NCI-H526 (cell line): Measurements from ENCODE around the gene PTX3.

Experiments
- DNase-seq, 2 experiments: peaks; one replicate each; lab custom pipeline; 2025; lab: John Stamatoyannopoulos, UW

PTX3 gene

DNA sequence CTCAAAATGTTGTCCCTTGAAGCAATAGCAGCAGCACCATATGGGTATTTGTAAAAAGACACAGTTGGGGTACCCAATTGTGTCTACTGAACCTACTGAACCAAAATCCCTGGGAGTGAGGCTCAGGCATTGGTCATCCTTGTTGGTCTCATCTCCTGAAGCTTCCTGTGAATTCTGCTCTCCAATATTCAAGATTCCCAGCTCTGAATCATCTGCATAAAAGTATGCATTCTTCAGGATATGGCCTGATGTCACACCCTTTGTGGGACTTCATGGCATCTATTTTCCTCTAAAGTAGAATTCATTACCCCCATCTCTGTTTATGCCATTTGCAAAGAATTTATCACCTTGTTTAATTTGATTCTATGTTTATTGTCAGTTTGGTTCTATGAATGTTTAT is 13.3 kb upstream of the PTX3 start:
- no peak for DNase-seq

DNA sequence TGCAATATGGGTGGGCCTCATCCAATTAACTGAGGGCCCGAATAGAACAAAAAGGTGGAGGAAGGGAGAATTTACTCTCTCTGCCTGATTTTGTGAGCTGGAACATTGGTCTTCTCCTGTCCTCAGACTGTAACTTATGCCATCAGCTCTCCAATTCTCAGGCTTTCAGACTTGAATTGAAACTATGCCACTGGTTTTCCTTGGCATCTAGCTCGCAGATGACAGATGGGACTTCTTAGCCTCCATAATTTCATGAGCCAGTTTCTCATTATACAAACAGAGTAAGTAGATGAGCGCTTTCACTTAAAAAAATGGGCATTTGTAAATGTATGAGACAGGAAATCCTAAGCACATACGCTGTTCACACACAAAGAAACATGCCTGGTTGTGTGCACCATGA is 8.7 kb upstream of the PTX3 start:
- DNase-seq = no peak

DNA sequence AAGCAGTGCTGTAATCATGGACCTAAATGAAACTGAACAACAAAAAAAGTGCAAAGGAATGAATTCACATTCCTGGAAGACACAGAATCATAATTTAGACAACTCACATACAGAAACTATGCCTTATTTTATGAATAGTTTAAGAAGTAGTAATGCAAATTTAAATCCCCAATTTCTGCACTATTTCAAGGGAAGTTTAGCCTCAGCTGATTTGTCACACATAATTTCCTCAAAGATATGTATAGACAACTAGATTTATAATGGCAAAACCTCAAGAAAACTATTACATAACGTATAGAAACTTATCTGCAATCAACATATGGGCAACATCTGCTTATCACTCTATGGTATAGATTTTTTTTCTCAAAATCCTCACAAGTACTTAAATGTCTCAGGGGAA is 7.8 kb upstream of the PTX3 start:
- DNase-seq = no peak

DNA sequence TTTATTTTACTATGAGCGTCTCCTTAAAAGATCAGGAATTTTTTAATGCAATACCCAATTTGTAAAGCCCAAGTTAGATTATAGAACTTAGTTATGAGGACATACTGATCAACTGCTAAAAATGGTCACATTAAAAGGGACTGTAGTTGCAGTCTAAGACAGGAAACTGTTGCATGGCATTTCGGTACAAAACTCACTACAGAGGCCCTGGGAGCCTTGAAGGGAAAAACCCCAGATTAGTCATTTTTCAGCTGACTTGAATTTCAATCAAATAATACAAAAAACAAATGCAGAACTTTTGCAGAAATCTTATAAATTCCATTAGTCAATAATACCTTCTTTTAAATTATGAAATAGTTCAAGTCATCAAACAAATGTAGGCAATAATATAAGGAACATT is 6.9 kb upstream of the PTX3 start:
- no peak for DNase-seq

DNA sequence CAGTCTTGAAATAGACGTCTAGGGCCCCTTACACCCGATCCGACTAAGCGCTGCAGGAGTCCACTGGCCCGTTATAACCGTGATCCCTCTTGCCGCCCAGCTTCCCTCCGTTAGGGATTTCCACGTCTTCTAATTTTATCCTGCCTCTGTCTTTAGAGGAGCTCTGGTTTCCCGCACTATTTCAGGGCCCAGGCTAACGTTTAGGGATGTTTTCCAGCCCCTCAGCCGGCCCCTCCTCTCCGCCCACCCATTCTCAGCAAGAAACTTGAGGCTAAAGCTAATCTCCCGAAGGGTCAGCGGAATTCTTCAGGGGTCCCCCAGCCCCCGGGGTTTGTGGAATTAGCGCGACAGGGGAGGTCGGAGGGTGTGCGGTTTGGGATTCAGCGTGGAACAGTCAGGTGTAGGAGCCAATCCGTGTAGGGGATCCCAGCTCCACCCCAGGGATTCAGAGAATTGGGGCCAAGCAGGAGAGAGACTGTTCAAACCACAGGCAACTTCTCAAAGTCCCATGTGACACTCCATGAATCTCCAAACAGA is 1.6 kb downstream of the PTX3 start:
- peak in 1 of 2 experiments; percentile 15 for DNase-seq

DNA sequence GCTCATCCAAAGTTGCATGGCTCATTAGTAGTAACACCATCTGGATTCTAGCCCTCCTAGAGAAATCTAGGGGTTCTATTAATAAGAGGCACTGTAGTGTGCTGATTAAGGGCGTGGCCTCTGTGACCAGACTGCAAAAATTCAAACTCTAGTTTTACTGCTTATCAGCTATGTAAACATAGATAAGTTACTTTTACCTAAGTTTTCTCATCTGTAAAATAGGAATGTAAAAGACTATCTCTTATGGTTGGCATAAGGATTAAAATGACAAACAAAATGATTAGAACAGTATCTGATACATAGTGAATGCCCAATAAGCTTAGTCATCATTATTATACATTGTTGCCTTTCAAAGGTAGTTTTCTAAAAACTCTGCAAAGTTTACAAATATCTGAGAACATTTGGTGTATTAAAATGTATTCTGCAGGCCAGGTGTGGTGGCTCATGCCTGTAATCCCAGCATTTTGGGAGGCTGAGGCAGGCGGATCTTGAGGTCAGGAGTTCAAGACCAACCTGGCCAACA is 4.5 kb downstream of the PTX3 start:
- DNase-seq = no peak

DNA sequence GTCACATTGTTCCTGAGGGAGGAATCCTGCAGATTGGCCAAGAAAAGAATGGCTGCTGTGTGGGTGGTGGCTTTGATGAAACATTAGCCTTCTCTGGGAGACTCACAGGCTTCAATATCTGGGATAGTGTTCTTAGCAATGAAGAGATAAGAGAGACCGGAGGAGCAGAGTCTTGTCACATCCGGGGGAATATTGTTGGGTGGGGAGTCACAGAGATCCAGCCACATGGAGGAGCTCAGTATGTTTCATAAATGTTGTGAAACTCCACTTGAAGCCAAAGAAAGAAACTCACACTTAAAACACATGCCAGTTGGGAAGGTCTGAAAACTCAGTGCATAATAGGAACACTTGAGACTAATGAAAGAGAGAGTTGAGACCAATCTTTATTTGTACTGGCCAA is 6.1 kb downstream of the PTX3 start:
- DNase-seq = no peak

DNA sequence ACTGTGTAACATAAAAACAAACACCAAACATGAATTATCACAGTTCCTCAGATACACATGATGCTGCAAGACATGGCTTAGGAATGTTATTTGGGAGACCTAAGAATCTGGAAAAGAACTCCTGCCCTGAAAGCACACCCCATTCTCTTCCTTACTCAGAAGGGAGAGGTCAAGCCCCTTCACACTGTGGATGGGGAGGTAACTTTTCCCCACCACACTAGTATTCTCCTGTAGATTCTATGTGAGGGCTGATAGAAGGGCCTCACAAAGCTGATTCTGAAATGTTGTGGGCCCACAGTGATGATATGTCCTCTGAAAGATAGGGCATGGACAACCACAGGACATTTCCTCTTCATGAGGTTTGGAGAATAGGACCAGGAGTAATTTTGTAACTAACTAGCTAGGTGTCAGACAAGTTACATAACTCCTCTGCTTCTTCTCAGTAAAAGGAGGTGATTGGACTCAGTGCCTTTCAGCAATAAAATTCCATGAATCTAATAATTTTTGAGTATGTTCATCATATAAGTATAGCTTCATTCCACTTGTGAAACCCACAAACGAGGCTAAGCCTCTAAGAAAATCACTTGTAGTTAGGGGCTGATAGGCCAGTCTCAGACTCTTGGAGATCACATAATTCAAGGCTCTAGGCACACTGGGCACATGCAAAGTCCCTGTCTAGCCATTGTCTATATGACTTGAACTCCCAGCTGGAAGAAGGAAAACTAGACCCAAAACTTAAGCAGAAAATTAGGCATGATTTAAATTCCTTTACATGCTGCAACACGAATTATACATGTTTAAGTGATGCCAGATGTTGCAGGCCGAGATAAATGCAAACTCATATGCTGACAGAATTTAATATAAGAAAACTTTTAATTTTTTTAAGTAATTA is 7.5 kb downstream of the PTX3 start:
- DNase-seq = no peak

DNA sequence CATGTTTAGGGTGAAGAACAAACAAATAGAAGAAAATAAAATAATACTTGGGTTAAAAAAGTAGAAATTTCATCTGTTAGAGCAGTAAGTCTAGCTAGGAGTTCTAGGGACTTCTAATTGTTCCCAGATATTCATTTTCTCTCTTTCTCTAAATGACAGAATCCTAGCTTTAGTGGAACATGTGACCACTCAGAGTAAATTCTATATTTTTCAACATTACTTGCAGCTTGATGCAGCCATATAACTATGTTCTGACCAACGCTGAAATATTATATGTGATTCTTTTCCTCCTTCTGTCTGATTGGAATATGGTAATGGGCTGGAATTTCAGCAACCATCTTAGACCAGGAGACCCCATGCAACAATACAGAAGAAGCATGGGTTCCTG is 8.1 kb downstream of the PTX3 start:
- DNase-seq = no peak

DNA sequence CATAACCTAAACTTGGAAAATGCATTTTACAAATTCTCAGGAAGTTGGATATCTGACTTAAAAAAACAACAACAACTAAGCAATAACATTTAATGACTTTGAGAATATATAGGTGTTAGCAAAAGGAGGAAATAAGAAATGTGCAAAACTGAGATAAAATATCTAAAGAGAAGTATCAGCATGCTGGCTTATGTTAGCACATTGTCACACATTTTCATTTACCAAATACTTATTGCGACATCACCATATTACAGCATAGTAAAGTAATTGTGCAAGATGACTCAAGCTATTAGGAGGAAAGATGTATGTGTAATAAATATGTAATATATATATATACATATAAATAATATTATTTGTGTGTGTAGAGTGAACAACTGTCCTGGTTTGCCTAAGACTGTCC is 9.2 kb downstream of the PTX3 start:
- no peak for DNase-seq

DNA sequence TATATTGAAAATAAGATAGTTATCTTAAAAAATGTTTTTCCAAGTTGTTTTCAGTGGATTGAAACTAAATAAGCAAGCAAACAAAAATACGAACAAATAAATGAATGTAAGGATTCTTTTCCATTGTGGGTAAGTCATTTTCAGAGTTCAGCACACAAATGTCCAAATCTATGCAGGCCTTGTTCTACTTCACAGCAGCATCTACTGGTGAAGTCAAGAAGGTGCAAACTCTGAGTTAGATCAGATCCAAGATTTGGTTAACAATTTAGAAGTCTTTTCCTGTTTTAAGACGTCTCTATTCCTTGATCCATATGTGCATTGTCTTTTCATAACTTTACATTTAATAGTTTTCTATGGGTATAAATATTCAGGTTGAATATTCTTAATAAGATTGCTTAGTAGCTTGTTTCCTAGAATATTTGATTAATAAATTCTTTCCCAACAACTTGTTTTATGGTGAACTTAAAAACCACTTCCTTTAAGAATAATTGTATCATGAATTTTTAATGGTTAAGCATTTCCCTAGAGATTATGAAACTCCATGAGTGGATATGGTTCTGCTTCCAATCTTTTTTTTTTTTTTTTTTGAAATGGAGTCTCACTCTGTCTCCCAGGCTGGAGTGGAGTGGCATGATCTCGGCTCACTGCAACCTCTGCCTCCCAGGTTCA is 10.5 kb downstream of the PTX3 start:
- peak in 1 of 2 experiments; percentile 19 for DNase-seq

DNA sequence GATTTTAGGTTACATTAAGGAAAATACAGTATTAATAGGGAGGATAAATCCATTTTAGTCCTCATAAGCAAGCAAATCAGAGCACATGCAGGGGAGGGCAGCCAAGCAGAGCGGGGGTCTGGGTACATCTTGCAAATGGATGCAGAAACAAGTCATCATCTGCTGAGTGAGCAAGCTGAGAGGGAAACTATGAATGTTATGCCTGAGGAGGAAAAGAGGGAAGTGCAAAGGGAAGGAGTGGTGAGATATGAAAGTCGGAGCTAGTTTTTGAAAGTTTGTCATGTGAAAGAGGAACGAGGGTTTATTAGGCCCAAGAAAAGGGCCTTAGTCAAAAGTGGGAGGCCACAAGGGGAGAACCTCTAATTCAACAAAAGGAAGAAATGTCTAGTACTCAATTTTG is 15.4 kb downstream of the PTX3 start:
- no peak for DNase-seq

DNA sequence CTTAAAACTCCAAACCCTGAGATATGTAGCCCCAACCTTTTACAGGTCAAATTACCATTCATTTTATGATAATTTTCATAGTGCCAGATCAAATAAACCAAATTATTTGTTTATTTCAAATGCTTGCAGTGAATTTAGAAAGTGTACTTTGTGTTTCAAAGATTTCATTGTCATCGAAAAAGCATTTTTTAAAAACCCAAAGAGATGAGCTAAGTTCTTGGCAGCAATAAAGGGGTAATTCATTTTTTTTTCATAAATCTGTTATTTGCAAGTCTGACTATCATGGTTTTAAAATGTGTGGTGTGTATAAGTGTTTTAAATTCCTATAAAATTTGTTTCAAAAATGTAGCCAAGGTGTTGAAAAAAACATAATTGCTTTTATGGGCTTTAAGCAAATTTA is 17.2 kb downstream of the PTX3 start:
- no peak for DNase-seq

DNA sequence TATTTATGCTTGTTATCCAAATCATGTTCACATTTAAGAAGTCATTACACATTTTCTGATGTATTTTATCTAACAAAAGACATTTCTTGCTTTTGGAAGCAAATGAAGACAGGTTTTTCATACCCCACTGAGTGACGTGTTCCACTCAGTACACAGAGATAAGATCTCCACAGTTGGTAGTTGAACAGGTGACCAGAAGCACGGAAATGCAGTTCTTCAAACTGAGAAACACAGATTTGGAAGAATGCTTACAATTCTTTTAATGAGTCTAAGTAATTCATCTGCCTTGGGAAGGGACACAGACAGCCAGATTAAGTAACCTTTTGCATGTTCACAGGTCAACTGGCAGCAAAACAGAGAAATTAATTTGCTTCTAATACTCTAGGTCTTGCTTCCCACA is 23.1 kb downstream of the PTX3 start:
- DNase-seq = no peak

DNA sequence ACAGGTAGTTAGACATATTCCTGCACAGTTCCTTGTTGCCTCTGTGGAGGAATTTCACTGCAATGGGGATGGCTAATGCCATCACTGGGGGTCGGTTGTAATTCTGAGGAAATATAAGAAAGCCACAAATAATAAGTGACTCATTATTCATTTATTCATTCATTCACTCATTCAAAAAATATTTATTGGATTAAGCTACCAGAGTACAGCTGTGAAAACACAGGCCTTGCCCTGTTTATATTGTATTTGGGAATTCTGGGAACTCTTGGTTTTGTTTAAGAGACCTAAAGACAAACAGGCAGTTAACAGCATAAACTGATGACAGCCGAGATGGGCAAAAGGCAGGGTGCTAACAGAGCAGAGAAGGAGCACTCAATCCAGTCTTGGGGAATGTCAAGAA is 23.6 kb downstream of the PTX3 start:
- DNase-seq = no peak

DNA sequence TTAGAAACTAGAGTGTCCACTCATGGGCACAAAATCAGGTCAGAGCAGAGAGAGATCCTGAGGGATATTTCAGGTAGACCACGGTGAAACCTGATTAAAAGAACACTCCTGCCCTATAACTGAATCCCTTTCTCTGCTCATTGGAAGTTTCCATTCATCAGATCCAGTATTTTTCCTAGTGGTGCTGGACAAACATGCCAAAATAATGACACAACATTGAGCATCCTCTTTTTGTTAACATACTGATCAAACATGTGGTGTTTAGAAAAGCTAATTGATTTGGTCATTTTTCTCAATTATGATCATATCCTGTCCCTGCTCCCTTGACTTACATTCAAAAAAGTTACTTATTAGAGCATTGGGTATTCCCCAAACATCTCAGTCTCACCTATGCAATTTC is 27.2 kb downstream of the PTX3 start:
- no peak for DNase-seq

DNA sequence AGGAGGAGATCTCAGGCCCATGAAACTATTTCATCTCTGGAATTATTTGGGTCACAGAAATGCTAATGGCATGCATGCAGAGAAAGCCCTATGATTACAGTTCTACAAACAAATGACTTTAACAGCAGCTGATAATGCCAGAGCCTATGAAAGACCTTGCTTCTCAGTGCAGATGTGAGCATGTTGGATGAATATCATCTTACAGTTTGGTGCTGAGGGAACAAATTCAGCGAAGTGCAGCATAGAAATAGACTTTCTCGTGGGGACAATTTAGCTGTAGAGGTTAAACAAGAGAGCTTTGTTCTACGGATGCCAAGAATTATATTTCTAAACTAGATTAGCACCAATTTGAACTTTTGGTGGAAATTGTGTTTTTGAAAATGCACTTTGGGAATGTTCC is 27.7 kb downstream of the PTX3 start:
- no peak for DNase-seq

DNA sequence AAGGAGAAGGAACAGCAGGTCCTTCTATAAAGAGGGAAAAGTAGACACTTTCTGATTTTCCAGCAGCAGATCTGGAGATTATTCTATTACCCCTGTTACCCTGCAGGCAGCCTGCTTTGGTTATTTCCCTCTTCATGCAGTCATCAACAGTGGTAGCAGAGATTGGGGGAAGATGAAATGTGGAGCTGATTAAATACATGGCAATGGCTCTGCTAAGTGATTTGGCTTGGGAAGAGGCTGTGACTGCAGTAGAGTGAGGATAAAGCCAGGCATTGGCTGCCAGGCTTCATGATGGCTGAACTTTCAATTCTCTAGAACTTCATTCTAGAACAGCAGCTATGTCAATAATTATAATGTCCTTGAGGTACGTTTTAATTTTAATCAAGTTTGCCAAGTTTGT is 29.1 kb downstream of the PTX3 start:
- no peak for DNase-seq

DNA sequence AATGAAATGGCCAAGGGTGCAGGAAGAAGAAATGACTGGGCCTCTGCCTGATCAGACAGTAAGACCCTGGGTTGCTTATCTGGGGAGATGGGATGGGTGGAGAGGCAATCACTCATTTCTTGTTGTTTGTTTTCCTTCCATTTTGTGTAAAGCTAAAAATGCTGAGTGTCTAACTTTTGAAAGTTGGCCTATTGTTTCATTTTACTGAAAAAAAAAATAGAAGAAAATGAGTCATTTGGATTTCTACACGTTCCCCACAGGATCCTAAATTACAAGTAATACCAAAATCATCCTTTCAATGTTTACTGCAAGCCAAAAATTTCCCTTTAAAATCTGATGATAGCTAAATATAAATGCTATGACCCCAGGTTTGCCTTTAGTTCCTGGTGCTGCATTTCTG is 30.6 kb downstream of the PTX3 start:
- no peak for DNase-seq

DNA sequence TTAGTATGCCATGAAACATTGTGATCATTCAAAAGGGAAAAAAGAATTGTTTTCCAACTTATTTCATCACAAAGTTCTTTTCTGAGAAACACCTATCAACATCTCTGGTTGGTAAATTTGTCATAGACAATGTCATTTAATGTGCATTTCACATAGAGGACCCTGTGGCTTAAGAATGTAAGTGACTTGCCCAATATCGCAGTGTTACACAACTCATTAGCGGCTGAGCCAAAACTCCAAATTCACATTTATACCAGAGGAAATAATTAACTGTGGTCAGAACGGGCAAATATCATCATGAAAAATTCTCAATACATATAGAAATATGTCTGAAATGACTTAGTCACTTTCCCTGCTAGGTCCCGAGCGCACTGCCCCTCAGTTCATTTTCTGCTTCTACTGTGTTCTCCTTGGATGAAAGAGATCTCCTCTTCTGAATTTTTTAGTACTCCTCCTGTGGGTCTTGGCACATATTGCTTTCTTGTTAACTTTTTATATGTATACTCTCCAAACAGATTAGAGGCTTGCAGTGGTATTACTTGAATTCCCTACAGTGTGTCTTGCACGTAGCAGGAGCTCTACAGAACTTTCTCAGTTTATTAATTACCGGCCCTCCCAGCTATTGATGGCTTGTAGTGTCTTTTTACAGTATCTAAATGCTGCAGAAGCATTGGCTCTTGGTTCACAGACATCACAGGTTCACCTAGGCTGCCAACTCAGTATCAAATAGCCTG is 33.1 kb downstream of the PTX3 start:
- DNase-seq = no peak

DNA sequence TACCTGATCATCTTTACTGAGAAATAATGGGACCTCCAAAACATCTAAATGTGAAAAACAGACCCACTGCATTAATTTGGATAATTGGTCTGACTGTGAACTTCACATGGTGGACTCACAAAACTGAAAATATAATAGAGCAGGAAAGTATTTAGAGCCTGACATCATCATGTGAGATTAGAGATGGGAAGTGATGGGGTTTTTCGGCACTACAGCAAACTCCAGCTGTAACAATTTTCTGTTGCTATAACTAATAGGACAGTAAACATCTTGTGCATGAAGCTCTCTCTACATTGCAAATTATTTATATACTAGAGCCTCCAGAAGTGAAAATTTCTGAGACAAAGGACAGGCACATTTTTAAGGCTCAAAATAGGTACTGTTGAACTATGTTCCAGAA is 34.4 kb downstream of the PTX3 start:
- DNase-seq = no peak

DNA sequence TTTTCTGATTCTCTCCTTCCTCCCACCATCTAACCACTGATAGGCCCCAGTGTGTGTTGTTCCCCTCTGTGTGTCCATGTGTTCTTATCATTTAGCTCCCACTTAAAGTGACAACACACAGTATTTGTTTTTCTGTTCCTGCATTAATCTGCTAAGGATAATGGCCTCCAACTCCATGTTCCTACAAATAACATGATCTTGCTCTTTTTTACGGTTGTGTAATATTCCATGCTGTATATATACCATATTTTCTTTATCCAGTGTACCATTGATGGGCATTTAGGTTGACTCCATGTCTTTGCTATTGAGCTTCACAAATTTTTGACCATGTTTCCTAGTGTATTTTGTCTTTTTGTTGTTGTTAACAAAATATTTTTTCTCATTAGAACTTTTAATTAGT is 36.0 kb downstream of the PTX3 start:
- no peak for DNase-seq
